HG02970 (cell line): ENCODE measurements around the gene PNPLA7.

ENCODE experiments used
- ATAC-seq: cut with Tn5 transposase; IDR thresholded peaks from one replicate; pipeline ENCODE4 v1.9.1; 2021; ENCODE audit warnings: mild to moderate bottlenecking, moderate library complexity, moderate number of reproducible peaks; ENCODE audit not compliant: unreplicated experiment, low FRiP score

PNPLA7 gene

GRCh38 chr9:137498720-137499150, 51.5 kb downstream of the PNPLA7 start:
- ATAC-seq: no peak

GRCh38 chr9:137497921-137498719, 52.1 kb downstream of the PNPLA7 start:
- no peak for ATAC-seq

- ATAC-seq: no peak
These were observed 53.4 kb downstream of the PNPLA7 start for GRCh38 chr9:137496601-137497375.

GRCh38 chr9:137494550-137495351, 55.5 kb downstream of the PNPLA7 start:
- no peak for ATAC-seq

GRCh38 chr9:137494104-137494544, 56.1 kb downstream of the PNPLA7 start:
- ATAC-seq: no peak

GRCh38 chr9:137493364-137494103, 56.7 kb downstream of the PNPLA7 start:
- ATAC-seq: no peak

- no peak for ATAC-seq
These were observed 57.5 kb downstream of the PNPLA7 start for GRCh38 chr9:137492464-137493363.

- ATAC-seq: no peak
These were observed 58.3 kb downstream of the PNPLA7 start for GRCh38 chr9:137491735-137492432.

GRCh38 chr9:137490532-137491186, 59.5 kb downstream of the PNPLA7 start:
- ATAC-seq: no peak

- ATAC-seq: no peak
These were observed 61.3 kb downstream of the PNPLA7 start for GRCh38 chr9:137488906-137489305.

GRCh38 chr9:137488327-137488653, 61.9 kb downstream of the PNPLA7 start:
- no peak for ATAC-seq

GRCh38 chr9:137487454-137488326, 62.5 kb downstream of the PNPLA7 start:
- ATAC-seq: no peak

GRCh38 chr9:137486545-137487453, 63.4 kb downstream of the PNPLA7 start:
- no peak for ATAC-seq

GRCh38 chr9:137486141-137486490, 64.1 kb downstream of the PNPLA7 start:
- no peak for ATAC-seq

- no peak for ATAC-seq
These were observed 64.7 kb downstream of the PNPLA7 start for GRCh38 chr9:137485343-137486140.
